Measurements from ENCODE around the gene PSD4.

Gene PSD4

DNA sequence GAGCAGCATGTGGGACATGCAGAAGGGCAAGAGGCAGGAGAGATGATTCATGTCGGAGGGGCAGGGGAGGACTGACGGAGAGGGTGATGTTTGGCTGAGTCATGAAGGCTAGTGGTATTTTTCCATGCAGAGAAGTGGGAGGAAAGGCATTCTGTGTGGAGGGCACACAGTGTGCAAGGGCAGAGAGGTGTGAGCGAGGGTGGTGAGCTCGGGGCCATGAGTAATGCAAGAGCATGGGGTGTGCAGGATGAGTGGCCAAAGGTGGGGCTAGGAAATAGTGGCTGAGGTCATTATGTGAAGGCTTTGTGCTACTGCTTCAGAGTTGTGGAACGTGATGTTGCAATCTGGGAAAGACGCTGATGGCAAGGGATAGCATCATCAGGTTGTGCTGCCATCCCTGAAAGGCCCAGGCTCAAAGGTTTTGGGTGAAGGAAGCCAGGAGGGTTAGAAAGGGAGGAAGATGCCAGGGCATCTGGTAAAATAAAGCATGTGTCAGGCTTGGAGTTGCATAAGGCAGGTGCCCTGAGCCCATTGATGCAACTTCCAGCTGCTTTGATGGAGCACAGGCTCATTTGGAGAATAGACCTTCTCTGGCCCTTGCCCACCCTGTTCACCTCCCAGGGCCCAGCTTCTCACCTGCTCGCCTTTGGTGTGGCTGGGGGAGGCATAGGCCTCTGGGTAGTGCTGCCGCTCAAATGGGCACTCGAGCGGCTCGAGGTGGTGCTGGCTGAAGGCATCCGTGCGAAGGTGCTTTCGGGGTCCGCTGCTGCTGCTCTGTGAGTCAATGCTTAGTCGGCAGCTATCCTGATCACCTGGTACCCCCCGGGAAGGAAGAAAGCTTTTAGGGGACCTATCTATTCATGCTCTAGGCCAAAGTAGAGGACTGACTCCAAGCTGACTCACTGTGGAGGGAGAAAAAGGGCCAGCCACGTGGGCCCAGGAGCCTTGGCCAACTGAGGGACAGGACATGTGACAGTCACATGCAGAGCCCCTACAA is 67.4 kb downstream of the PSD4 start:
- peak; percentile 71 to 73 for DNase-seq

DNA sequence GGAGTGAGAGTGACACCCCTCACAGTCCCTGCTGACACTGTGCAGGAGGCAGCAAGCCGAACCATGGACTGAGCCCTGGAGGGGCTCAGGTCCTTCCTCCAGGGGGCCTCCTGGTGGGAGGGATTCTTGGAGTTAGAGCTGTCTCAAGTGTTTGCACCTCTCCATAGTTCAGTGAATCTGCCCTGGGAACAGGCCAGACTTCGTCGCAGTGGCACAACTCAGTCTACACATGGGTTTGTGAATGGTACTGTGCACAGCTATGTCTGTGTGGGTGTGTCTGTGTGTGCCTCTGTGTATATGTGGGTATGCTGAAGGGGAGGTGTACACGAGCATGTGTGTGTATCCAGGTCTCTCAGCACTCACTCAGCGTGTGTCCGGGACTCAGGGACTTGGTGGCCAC is 68.6 kb downstream of the PSD4 start:
- DNase-seq: no peak

DNA sequence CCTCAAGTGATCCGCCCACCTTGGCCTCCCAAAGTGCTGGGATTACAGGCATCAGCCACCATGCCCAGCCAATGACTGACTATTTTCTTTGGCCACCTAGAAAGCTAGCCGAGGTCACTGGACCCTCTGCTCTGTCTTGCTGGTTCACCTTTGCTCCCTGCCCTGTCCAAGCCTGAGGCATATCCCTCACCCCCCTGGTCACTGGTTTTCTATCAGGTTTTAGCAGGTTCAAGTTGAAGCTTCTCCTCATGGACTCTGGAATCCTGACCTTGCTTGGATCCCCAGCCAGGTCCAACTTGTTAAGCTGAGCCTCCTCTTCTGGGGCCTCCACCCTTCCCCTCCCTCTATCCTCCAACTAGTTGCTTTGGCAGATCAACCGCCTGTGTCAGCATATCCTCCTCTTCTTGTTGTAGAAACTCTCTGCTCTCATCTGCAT is 71.5 kb downstream of the PSD4 start:
- no peak for DNase-seq

DNA sequence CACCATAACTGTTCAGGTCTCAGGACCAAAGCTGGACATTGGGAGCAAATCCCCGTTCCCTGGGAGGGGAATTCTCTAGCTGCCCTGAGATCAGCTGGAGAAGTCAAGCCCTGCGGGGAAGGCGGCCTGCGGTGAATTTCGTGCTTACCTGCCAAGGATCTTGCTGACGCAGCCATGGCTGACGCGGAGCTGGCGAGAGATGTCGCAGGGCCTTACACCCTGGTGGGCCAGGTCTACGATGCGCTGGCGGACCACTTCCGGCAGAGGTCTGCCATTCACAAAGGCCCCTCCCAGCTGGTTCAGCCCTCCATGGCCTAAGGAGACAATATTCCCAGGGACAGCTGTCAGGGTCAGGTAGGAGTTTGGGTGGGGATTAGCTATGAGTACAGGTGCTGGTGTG is 72.8 kb downstream of the PSD4 start:
- DNase-seq: no peak

DNA sequence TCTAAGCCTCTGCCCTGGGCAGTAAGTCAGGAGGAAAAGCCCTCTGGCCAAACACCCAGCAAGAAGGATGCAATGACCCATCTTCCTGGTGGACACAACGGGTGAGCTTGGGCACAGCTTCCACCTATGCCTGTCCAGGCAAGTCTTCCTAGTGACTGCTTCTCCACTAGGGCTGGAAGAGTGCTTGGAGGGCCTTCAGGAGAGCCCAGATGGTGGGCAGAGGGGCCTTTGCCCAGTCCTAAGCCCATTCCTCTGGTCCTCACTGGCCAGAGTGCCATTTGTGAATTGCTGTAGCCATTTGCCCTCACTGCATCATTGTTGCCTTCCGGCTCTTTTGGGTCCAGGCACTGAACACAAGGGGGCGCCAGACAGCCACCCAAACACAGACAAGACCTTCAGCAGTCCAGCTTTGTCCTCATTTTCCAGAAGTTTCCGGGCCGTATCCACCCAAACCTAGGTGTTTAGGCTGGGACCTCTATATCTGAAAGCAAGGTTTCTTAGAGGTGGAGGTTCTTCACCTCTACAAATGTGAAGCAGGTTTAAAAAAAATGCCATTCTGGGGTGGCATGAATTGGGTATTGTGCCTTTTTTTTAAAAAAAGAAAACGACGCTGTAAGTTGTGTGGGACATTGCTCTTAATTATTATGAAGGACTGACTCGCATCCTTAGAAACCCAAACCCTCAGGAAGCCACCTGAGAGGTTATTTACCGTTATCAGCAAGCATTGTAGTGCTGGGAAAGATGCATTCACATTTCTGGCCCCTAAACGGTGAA is 75.4 kb downstream of the PSD4 start:
- peak; percentile 55 to 72 for DNase-seq

DNA sequence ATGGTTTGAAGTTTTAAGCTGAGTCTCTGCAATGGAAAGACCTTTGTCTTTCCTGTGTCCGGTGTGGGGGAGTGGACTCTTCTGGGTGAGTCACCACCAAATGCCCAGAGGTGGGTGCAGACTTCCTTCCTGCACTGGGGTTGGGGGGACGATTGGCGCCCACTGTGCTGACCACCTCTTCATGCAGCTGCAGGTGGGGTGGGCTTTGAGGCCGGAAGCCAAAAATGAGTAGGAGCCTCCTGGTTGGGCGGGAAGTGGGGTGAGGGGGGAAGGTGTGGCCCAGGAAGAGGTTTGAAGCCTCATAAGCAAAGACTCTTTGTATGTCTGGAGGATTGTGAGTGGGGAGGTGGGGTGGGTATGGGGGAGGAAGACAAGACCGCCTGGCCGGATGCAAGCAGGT is 77.3 kb downstream of the PSD4 start:
- no peak for DNase-seq

DNA sequence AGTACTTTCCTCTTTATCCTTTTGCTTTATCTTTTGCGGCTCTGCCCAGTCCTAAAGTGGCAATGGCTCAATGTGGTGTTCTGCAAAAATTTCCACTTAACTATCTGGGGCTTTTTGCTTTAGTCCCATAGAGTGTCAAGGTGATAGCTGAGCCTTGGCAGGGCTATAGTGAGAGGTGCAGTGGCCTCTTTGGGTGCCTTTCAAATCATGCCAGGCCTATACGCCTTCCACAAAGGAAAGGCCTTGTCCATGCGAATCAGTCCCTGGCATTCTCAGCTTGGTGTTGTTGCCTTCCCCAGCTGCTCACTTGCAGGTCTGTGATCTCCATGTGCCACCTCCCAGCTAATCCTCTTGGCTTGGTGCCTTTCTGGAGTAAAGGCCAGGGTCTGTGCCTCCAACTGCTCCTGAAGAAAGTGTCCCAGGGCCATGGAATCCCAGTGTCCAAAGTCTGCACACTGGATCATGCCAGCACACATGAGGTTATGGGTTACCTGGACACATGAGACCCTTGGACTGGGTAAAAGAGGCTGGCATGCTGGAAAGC is 78.3 kb downstream of the PSD4 start:
- no peak for DNase-seq

DNA sequence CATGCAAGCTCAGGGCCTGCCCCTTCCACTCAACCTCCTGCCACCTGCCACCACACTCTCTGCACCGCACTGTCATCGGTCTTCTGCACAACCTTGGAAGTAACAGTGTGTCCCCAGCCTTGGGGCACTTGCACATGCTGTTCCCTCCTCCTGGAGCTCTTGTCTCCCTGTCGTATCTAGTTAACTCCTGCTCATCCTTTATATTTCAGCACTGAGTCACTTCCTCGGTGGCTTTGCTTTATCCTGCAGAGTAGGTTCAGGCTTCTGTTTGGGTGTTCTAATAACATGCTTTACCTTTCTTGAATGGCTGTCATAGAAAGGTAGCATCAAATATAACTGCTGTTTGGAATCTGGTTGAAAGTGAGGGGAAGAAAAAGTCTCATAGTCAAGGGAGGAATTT is 79.7 kb downstream of the PSD4 start:
- no peak for DNase-seq

DNA sequence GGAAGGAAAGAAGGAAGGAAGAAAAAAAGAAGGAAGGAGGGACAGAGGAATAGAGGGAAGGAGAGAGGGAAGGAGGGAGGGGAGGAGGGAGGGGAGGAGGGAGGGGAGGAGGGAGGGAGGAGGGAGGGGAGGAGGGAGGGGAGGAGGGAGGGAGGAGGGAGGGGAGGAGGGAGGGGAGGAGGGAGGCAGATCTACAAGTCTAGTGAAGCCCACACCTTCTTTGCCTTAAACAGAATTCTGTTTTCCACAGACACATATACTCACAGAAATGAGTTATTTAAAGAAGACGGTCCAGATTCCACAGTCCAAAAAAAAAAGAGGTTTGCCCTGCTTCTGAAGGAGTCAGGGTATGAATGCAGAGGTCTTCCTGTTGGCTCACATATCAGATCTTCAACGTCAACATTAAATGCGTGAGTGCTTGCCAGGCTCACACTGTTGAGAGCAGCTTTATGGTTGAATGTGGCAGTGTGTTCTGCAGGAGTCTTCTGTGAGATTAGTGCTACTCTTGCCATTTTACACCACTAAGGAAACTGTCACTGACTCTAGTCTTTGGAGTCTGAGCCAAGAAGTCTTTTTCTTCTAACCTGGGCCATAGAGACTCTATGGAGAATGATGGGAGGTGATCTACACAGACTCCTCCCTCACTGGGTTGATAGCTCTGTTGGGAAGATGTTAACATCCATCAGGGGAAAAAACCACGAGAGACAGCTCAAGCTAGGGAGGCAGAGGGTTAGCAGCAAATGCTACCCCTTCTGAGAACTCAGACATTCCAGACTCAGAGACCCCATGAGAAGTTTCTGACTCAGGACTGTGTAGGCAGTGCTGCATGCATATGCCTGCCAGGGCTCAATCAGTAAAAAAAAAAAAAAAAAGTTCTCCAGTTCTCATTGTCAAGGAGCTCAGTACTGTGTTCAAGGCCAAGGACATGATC is 81.6 kb downstream of the PSD4 start:
- DNase-seq: no peak

DNA sequence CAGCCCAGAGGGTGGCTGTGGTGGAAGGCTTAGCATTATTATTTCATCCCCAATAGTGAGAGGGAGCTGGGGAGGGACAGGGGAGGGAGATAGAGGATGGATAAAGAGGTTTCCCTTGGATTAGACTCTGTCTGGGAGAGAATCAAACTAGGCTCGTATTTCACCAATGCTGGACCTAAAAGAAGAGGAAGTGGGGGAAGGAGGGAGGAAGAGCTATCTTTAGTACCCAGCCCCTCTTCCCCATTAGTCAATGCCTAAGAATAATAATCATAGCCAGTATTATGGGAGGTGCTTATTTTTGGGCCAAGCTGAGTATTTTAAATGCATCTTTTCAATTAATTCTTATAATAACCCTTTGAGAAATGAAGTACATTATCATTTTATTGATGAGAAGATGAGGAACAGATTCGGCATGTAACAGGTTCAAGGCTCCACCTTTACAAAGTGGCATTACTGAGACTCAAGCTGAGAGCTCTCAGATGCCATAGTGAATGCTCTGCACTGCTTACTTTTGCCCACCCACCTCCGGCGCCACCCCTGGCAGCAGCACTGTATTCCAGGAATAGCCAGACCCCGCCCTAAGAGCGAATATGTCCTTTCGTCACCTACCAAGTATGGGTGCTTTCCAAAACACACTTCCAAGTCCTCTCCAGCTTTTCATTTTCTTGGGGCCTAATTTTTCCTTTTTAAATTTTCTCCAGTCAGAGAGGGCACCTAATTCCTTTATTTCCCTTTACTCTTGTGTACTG is 83.9 kb downstream of the PSD4 start:
- peak; percentile 85 to 87 for DNase-seq

DNA sequence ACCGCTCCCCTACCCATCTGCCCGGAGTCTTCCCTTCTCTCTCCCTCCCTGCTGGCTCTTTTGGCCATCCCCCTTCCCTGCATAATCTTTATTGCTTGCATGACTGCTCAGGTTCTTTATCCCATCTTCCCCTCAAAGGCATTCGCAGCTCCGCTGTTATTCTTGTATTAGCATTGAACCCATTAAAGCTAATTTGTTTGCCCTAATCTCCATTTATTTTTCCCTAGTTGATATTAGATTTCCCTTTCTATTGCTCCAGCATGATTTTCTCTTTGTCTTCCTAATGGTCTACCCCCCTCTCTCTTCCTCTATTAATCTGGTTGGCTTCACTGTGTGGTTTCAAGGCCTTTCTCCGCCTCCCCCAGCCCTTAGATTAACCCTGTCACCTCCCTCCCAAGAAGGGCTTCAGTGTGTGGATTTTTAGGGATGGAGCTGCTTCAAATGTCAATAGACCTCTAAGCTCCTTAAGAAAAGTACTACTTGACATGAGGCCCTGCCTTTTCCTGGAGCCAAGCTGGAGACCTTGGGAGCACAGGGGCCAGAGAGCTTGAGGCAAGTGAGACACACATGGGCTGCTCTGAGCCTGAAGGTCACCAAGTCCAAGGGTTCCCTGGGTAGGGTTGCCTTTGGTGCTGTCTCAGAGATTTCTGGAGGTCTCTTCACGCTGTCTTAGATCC is 84.8 kb downstream of the PSD4 start:
- no peak for DNase-seq
